Lower leg skin (tissue), 3 donors: Measurements from ENCODE around the gene SCN2A.

Experiments
- POLR2A ChIP-seq, 2 donors: fragments of 450-650 bp; IDR thresholded peaks; one replicate each; pipeline ENCODE4 v1.6.1; 2016 to 2017; ENCODE audit warnings: antibody characterized with exemption in 2 of 2, mild to moderate bottlenecking in 1 of 2, moderate library complexity in 1 of 2
- TF ChIP-seq, protein P1 (sequence below), 3 donors: fragments of 450-650 bp; IDR thresholded peaks; one replicate each; pipeline ENCODE4 v1.5.1; 2016; ENCODE audit warnings: antibody characterized with exemption in 3 of 3, mild to moderate bottlenecking in 3 of 3, moderate library complexity in 2 of 3

- TF ChIP-seq, protein P1, sequence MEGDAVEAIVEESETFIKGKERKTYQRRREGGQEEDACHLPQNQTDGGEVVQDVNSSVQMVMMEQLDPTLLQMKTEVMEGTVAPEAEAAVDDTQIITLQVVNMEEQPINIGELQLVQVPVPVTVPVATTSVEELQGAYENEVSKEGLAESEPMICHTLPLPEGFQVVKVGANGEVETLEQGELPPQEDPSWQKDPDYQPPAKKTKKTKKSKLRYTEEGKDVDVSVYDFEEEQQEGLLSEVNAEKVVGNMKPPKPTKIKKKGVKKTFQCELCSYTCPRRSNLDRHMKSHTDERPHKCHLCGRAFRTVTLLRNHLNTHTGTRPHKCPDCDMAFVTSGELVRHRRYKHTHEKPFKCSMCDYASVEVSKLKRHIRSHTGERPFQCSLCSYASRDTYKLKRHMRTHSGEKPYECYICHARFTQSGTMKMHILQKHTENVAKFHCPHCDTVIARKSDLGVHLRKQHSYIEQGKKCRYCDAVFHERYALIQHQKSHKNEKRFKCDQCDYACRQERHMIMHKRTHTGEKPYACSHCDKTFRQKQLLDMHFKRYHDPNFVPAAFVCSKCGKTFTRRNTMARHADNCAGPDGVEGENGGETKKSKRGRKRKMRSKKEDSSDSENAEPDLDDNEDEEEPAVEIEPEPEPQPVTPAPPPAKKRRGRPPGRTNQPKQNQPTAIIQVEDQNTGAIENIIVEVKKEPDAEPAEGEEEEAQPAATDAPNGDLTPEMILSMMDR (IDR thresholded peaks at IDR 0.05) = no peak
- TF ChIP-seq POLR2A (IDR thresholded peaks at IDR 0.05) = no peak
Observed at GRCh38 chr2:165349181-165349580, 110.0 kb downstream of the SCN2A start.
